GM20431 (cell line): ENCODE data around the gene HADHB.

ENCODE experiments used
- in situ Hi-C: fragments of 300-500 bp; cut with MseI, MboI; formaldehyde crosslinking; loops from one replicate; pipeline ENCODE4 v1.15.0; 2020; ENCODE audit warnings: low sequenced_read_pairs; ENCODE audit not compliant: unreplicated experiment

Gene HADHB

DNA sequence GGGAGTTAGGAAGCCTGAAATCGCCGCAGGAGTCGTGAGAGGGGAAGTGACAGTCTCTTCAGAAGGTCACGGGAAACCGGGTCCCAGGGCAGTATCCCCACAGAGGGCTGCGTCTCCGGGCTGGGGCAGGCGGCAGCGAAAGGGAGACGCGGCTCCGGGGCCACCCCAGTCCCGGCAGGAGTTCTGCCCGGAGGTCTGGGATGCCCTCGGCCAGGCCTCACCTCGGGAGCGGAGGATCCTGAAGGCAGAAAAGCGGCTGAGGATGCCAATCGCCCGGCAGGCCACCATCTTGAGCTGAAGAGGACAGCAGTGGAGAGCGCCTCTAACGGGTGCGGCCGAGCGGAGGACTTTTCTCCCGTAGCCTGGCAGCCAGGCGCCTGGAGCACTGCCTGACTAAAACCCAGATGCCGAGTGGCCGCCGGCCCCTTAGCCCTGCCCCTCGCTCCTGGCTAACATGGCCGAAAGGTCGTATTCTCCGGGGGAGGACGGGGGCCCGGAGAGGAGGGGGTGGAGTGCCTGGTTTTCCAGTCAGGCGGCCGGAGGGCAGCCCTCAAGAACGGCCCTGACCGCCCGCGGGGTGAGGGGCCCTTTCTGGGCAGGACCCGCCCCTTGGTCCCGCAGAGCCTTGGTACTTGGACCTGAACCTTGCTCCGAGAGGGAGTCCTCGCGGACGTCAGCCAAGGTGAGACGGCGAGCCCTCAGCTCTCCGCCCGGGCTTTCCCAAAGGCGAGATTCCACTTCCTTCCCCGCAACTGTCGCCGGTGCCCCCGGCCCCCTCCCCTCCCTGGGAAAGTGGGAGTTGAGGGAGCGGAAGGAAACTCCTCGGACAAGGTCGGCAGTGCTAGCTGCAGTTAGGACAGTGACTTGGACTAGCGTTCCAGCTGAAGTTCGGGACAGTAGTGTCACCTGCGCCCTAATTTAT lies at the start of gene HADHB, which contains the start of gene HADHA:
TSS of gene HADHB (plus strand) at position 631 of the 922 bp plus-strand sequence. CDS start 9,316 bp downstream, outside the sequence.
TSS of gene HADHA (minus strand) at position 324 of the 922 bp plus-strand sequence. CDS start at position 288, 36 bp downstream.
- in situ Hi-C loops: no loop called here

DNA sequence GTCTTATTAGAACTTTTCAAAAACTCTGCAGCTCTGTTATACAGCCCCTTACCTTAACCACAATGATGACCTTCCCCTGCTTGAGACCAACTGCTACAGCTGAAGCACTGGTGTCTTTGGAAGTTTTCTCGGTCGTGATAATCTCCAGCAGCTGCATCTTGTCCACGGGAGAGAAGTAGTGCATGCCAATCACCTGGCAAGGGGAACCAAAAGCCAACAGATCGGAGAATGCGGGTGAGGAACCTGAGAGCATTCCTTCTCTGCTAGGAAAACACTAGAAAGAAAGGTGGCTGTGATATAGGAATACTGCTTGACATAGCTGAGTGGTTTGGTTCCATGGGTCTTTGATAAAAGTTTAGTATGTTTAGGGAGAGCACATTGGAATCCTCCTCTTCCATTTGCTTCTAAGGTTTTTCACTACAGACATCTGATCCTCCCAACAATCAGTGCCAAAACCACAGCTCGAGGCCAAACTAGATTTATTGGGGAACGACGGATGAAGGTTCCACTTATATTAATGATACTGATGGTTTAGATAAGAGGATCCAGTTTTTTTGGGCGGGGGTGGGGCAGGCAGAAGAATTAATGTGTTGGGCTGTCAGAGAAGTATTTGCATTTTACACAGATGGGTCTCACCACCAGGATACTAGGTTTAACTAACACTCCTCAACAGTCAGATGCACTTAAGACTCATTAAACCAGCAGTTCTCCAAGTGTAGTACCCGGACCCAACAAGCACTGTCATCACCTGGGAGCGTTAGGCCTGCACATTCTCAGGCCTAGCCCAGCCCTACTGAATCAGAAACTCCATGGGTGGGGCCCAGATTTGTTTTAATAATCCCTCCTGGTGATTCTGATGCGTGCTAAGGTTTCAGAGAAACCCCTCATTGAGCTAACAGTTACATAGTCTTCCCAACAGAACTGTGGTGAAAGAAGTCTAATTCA lies 49.4 kb upstream of the HADHB start:
- in situ Hi-C loops: no loop called here

DNA sequence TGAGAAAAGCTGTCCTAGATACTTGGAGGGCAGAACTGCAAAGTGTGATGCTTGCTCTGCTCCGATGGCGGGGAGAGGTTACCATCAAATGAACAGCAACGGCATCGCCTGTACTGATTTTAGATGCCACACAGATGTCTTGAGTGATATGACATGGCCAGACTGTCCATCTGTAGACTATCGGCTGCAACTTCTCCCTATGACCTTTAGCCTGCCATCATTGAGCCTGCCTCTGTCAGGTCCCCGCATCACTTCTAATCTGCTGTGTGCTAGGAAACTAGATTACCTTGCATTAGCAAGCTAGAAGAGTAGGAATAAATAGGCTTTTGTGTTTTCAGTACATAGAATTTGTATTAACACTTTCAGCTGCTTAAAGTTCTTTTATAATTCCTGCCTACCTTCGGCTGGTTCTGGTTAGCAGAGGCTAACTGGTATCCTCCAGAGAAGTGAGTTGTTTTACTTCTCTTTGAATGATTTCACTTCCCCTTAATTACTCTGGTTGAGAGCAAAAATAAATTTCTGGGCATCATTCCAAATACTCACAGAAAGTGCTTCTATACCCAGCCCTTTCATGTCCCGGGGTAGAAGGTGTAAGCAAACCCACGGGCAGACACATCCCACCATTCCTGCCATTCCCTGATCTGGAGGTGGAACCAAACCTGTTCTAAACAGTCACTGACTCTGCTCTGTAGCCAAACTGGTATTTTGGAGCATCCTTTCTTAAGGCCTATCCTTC lies 47.9 kb upstream of the HADHB start:
- in situ Hi-C loops: no loop called here

DNA sequence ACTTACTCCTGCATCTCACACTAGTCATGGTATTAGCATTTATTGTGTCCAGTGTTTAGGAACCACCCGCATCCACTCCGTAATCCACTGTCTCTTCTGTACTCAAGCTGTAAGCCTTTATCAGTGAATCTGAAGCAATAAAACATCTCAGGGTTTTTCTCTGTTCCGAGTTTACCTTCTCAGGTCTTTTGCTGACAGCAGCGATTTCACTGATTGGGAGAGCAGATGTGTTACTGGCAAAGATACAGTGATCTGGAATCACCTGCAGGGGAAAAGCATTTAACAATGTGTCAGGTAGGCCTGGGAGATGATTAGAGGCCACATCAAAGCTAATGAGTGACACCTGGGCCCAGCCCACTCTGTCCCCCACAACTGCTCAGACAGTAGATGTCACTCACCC lies 47.2 kb upstream of the HADHB start:
- in situ Hi-C loops: no loop called here

DNA sequence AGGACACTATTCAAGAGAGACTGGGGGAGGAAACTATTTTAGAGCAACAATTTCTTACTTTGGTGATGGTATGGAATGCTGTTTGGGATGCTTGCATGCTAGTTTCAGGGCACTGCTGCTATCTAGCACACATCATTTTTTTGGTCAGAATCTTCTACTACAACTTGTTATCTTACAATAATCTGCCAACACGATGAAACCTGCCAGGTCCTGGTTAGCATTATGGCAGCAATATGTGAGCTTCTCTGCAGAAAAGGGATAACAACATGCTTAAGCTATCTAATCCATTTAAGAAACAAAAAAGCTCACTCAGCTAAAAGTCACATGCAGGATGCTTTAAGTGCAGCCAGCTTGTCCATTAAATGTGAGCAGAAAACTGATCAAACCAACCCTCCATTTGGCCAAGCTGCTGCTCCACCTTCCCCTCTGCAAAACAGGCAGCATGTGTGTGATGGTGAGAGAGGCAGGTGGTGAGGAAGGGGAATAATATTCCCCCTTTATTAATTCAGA lies 41.7 kb upstream of the HADHB start:
- in situ Hi-C loops: no loop called here

DNA sequence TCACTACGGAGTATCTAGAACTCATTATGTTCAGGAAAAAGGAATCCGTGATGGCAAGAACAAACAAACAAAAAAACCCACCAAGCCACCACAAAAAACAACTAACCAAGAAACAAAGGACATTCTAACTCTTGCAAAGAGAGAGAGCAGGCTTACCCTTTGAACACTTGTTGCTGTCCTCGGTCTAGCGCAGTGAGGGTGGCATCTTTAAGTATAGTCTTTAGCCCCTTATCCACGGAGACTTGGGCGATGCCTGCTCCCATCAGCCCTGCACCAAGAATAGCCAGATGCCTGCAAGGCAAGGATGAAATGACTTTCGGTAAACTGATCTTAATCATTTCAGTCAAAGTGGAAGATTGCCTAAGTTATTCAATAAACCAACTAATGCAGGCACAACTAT lies 40.8 kb upstream of the HADHB start:
- in situ Hi-C loops: no loop called here

DNA sequence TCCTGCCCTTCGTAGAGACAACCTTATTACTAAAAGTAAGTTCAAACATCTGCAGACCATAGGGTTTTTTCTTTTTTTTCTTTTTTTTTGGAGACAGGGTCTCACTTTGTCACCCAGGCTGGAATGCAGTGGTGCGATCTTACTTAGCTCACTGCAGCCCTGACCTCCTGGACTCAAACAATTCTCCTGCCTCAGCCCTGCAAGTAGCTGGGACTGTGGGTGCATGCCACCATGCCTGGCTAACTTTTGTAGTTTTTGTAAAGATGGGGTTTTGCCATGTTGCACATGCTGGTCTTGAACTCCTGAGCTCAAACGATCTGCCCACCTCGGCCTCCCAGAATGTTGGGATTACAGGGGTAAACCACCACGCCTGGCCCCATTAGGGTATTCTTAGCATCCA lies 32.7 kb upstream of the HADHB start:
- in situ Hi-C loops: no loop called here

DNA sequence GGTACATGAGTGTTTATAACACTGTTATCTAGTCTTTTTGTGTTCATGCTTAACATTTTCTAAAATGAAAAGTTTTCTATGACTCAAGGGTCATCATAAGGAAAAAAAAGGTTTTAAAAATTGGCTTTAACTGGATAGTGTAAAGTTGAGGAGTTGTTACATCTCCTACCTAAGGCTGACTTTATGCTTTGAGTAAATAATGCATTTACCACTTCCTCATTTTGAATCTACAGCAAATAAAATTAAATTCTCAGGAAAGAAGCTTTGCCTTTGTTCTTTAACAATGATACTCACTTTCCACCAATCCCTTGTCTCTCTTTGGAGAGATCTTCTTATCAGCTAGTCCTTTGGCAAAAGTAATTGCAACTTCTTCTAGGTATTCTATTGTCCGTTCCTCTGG lies 30.0 kb upstream of the HADHB start:
- in situ Hi-C loops: no loop called here

DNA sequence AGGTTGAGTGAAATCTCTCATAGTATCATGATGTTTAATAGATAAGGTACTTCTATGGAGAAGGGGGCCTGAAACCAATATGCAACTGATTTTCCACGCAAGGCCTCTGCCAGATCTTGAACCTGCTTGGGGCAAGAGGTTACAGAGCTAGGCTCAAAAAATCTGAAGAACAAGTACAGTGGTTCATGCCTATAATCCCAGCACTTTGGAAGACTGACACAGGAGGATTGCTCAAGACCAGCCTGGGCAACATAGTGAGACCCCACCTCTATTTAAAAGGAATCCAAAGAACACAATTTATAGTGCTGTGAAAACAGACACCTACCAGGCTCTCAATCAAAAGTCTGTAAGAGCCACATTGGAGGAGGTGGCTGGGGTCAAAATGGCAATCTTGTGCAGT lies 28.9 kb upstream of the HADHB start:
- in situ Hi-C loops: no loop called here

DNA sequence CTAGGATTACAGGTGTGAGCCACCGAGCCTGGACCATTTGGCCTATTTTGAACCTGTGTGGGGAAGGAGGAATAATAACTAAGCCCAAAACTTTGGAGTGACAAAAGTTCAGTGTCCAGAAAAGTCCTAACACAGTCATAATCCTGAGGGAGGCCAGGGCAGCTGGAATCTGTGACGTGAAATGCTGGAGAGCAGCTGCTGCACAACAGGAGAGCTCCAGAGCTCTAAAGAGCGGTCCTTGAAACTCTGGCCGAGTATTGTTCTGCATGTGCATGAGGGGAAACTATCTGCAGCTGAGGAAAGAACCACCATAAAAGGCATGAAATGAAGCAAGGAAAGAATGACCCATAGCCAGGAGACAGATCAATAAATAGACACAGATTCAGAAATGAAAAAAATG lies 28.2 kb upstream of the HADHB start:
- in situ Hi-C loops: no loop called here

DNA sequence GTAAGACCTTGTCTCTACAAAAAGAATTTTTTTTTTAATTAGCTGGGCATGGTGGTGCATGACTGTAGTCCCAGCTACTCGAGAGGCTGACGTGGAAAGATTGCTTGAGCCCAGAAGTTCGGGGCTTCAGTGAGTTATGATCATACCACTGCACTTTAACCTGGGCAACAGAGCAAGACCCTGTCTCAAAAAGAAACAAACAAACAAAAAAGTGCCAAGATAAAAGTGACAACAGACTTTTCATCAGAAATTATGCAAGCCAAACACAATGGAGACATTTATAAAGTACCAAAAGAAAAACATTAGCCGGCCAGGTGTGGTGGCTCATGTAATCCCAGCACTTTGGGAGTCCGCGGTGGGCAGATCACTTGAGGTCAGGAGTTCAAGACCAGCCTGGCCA lies 27.0 kb upstream of the HADHB start:
- in situ Hi-C loops: no loop called here

DNA sequence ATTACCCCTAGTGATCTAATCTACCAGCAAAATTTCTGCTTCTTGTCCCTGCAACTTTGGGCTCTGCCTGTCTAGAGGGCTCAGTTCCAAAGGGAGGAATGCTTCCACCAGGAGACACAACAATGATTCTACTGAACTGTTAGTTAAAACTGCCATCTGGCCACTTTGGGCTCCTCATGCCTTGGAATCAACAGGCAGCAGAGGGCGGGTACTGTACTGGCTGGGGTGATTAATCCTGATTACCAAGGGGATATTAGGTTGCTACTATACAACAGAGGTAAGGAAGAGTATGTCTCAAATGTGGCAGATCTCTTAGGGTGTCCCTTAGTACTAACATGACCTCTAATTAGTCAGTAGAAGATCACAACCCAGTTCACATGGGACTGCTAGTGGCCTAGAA lies 21.7 kb upstream of the HADHB start:
- in situ Hi-C loops: no loop called here

DNA sequence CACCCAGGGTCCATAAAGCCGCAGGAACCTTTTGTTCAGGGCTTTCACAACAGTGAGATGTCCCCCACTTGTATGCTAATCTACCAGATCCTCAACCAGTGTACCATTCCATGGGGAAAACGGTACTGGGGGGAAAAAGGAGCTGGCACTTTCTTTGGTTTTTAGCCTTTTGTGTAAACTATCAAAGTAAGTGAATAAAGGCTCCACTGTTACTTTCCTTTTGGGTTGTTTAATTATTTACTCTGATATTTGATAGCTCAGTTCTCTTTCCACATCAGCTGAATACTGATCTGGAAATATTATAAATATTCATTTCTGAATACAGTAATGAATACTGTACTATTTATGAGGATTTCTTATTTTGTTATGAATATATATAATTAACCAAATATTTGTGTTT lies 20.6 kb upstream of the HADHB start:
- in situ Hi-C loops: no loop called here

DNA sequence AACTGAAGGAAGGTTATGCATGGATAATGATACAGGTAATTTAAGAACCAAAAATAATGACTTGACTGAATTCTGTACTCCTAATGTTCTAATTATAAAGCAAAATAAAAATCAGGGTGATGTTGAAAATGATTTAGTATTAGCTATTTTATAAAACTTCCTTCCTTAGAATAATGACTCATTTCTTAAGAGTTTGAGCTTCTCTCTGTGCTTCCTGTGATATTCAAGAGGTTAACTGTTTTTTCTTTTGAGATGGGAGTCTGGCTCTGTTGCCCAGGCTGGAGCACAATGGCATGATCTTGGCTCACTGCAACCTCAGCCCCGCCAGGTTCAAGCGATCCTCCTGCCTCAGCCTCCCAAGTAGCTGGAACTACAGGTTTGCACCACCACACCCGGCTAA lies 15.1 kb upstream of the HADHB start:
- in situ Hi-C loops: no loop called here

DNA sequence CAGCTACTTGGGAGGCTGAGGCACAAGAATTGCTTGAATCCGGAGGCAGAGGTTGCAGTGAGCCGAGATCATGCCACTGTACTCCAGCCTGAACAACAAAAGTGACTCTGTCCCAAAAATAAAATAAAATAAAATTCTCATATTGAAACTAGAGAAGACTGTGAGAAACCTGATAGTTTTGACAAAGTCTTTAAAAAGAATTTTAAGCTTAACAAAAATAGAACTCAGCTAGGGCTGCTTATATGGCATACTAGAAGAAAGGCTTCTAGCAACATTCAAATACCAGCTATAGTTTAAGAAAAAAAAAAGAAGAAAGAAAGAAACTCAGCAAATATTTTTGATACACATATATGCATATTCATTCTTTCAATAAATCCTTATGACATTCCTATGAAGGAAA lies 13.9 kb upstream of the HADHB start:
- in situ Hi-C loops: no loop called here

DNA sequence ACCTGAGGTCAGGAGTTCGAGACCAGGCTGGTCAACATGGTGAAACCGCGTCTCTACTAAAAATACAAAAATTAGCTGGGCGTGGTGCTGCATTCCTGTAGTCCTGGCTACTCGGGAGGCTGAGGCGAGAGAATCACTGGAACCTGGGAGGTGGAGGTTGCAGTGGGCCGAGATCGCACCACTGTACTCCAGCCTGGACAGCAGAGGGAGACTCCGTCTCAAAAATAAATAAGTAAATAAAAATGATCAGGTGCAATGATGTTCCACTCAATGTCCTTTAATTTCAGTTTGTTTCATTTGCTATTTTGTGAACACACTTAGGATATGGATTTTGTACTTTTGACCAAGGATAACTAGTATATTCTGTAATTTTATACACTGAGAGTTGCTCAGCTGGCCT lies 9.7 kb upstream of the HADHB start:
- in situ Hi-C loops: no loop called here

DNA sequence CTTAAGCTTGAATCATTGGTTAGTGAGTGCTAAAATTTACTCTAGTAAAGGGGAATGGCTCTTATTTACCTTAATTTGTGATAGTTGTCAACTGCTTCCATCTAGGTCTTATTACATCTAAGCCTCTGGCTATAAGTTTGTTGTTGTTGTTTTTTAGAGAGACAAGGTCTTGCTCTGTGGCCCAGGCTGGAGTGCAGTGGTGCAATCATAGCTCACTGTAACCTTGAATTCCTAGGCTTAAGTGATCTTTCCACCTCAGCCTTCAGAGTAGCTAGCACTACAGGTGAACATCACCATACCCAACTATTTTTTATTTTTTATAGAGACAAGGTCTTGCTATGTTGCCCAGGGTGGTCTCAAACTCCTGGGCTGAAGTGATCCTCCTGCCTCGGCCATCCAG lies 6.9 kb upstream of the HADHB start:
- in situ Hi-C loops: no loop called here

DNA sequence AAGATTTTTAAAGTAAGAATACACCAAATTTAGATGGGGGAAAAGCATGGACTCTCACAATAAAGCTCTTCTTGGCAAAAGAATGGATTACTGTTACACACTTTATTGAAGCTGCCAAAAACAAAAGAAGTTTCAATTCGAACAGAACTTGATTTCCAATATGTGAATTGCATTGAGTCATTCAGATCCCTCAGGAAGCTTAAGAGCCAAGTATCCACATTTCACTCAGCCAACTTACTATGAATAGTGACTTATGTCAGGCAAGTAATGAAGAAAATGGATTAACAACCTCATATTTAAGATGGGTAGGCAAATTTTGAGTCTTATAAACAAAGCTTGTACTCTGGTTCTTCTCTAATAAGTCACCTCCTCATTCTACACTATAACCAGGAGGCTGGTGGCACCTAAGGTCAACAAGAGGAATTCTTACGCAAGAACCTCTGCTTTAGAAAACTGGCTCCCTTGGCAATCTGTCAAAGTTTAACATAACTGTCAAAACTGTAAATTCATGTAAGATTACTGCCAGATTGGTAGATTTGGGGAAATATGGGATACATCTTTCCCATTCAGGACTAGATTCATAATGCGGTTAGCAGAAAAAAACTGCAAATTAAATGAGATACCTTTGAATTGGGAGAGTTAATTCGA lies 6.3 kb upstream of the HADHB start:
- in situ Hi-C loops: no loop called here

DNA sequence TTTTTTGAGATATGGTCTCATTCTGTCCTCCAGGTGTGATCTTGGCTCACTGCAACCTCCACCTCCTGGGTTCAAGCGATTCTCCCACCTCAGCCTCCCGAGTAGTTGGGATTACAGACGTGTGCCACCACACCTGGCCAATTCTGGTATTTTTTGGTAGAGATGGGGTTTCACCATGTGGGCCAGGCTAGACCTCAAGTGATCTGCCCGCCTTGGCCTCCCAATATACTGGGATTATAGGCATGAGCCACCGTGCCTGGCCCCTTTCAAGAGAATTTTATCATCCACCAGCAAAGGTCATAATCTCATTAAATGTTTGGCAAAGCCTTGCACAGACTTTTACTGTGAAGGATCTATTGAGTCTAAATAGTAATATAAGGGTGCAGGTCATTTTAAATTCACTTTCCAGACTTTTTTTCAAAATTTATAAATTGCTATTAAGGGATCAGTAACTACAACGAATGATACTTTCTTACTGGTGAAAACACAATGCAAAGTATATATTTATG lies 2.8 kb upstream of the HADHB start:
- in situ Hi-C loops: no loop called here
